Activated T-cell treated with anti-CD3 and anti-CD28 coated beads, Interleukin-2, amount 50 U/mL, for 72 hours (primary cell): ENCODE results near the gene NPTXR. TPM values are rescaled to one million over a fixed set of nuclear protein-coding genes. Genes with fewer than 3 reads are reported as not detected.

Source experiments
- ATAC-seq, 2 donors: fragments of 150-1000 bp; cut with Tn5 transposase; replicated peaks in 1 of 2; 2 replicates each; pipeline ENCODE4 v1.10.0; 2021; ENCODE audit warnings: moderate library complexity in 2 of 2, mild to moderate bottlenecking in 1 of 2
- DNase-seq, 2 donors: peaks; one replicate each; pipeline ENCODE4 v3.0.0; 2021 to 2022; ENCODE audit warnings: mixed read lengths in 1 of 2
- H3K27ac Mint-ChIP-seq: one replicate; pipeline ENCODE4 v1.8.0; 2022; ENCODE audit warnings: mild to moderate bottlenecking, moderate library complexity, mixed read lengths
- H3K27me3 Mint-ChIP-seq: one replicate; pipeline ENCODE4 v1.8.0; 2022; ENCODE audit warnings: low read depth, mixed read lengths
- H3K36me3 Mint-ChIP-seq, 2 donors: one replicate each; pipeline ENCODE4 v1.8.0; 2022; ENCODE audit warnings: mixed read lengths in 2 of 2, mild to moderate bottlenecking in 1 of 2; ENCODE audit not compliant: insufficient read depth in 2 of 2
- H3K4me1 Mint-ChIP-seq: one replicate; pipeline ENCODE4 v1.8.0; 2022; ENCODE audit warnings: low read depth, mixed read lengths
- H3K4me3 Mint-ChIP-seq, 2 donors: one replicate each; pipeline ENCODE4 v1.8.0; 2022; ENCODE audit warnings: mild to moderate bottlenecking in 2 of 2, mixed read lengths in 2 of 2, moderate library complexity in 2 of 2
- H3K9me3 Mint-ChIP-seq, 2 donors: one replicate each; pipeline ENCODE4 v1.8.0; 2022; ENCODE audit warnings: mixed read lengths in 2 of 2
- total RNA-seq, 2 donors: library from RNA; stranded (reverse); gene quantifications; one replicate each; pipeline ENCODE4 v1.2.3, GENCODE V29; 2022

Gene NPTXR
- total RNA-seq, 2 donors from 2014 or later = 6.3 to 6.4 TPM

- no peak overlapping the region for H3K27ac Mint-ChIP-seq
- ATAC-seq = no peak
- peaks cover 42% of the 10 kb centered on the region for H3K4me1 Mint-ChIP-seq
- H3K4me3 Mint-ChIP-seq = no peak overlapping the region
- H3K9me3 Mint-ChIP-seq = no peaks in the 10 kb centered on the region
- H3K27me3 Mint-ChIP-seq = no peaks in the 10 kb centered on the region
- H3K36me3 Mint-ChIP-seq = peaks cover 6 to 26% of the 10 kb centered on the region in 2 donors
- DNase-seq = no peak
These were observed 22.7 kb upstream of the NPTXR start for GRCh38 chr22:38866399-38867123.

DNA sequence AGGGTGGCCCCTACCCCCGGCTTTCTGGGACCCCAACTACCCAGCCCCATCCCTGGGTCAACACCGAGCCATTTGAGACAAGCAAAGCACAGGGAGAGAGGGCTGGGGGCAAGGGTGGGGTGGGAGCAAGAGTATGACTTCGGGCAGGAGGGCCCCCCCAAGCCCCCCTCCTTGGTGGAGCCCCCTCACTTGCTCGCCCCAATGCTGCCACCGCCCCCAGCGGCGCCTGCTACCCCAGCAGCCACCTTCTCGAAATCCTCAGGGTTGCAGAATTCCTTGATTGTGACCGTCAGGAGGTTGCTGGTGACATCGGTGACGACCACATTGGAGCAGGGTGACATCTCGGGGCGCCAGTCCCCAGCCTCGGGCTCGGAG, 22.2 kb upstream of the NPTXR start:
- H3K27ac Mint-ChIP-seq = no peak overlapping the region
- peaks cover 6 to 26% of the 10 kb centered on the region in 2 donors for H3K36me3 Mint-ChIP-seq
- H3K4me1 Mint-ChIP-seq = peaks cover 42% of the 10 kb centered on the region
- no peak overlapping the region for H3K4me3 Mint-ChIP-seq
- DNase-seq = no peak
- H3K27me3 Mint-ChIP-seq = no peaks in the 10 kb centered on the region
- no peaks in the 10 kb centered on the region for H3K9me3 Mint-ChIP-seq
- ATAC-seq = no peak

DNA sequence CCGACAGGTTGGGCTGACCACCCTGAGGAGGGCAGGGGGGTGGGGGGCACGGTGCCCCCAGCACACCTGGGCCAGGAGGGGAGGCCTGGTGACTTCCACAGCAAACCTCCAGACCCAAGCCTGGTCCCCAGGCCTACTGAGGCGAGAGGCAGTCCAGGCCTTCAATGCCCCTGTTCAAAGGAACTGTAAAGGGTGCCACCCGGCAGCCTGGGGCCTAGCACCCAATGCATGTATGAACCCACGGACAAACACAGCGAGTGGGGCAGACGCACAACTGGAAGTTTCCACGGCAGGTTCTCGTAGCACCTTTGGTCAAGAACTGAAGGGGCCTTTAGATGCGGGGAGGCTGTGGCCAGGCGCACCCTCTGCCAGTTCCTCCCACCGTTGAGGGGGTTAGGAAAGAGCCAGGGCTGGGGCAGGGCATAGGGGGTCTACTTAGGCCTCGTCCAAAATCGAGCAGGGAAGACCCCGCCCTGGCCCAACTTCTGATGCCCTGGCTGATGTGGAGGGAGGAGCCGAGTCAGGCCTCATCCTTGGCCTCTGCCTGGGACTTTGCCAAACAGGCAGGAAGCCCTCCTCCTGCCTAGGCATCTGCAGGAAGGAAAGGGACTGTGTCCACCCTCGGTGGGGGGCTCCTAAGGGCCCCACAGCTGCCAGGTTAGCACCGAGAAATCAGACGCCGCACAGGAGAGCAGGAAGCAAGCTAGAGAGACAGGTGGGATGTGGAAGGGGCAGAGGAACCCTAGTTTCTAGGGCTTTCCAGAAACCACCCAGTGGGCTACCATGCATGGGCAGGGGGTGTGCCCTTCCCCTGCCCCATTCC, 21.6 kb upstream of the NPTXR start:
- H3K9me3 Mint-ChIP-seq = no peaks in the 10 kb centered on the region
- H3K4me3 Mint-ChIP-seq = no peak overlapping the region
- no peak overlapping the region for H3K27ac Mint-ChIP-seq
- no peaks in the 10 kb centered on the region for H3K27me3 Mint-ChIP-seq
- ATAC-seq = no peak
- DNase-seq = no peak
- H3K4me1 Mint-ChIP-seq = peaks cover 36% of the 10 kb centered on the region
- H3K36me3 Mint-ChIP-seq = peaks cover 6 to 21% of the 10 kb centered on the region in 2 donors

- DNase-seq (no peak), ATAC-seq (no peak)
- Mint-ChIP-seq H3K9me3 (no peaks in the 10 kb centered on the region), H3K4me1 (peaks cover 28% of the 10 kb centered on the region), H3K27ac (peak overlapping the region; percentile 11), H3K36me3 (peaks cover 3 to 14% of the 10 kb centered on the region in 2 donors), H3K4me3 (no peak overlapping the region), H3K27me3 (no peaks in the 10 kb centered on the region)
These were observed 20.7 kb upstream of the NPTXR start for GRCh38 chr22:38864361-38865191.

DNA sequence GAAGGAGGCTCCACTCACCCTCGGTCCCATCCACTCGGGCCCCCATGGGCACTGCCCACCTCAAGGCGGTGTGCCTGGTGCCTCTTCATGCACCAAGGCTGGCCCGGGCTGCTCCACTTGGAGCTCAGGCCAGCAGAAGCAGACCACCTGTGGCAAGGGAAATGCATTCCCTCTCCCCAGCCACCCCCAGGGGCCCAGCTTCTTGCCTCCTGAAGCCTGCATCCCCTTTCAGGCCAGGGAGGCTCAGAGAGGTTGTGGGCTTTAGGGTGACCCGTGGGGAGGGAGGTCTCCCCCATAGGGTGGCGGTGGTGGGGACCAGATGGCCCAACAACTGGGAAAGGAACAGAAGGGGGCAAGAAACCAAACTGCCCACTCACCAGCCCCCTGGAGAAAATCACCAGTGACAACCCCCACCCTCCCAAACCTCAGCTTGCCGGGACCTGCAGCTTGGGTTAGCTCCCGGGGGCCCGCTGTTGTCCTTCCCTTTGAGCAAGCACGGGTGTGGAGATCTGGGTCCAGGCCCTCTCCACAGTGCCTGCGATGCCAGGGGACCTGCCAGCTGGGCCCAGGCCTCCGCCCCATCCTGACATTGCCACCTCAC, 19.8 kb upstream of the NPTXR start:
- Mint-ChIP-seq H3K4me3 (no peak overlapping the region), H3K9me3 (no peaks in the 10 kb centered on the region), H3K27me3 (no peaks in the 10 kb centered on the region), H3K4me1 (peaks cover 18% of the 10 kb centered on the region), H3K27ac (no peak overlapping the region), H3K36me3 (peaks cover 3 to 10% of the 10 kb centered on the region in 2 donors)
- no peak for DNase-seq
- ATAC-seq = no peak

- Mint-ChIP-seq H3K36me3 (peaks cover 0 to 6% of the 10 kb centered on the region in 2 donors), H3K4me1 (peaks cover 10% of the 10 kb centered on the region), H3K27ac (peak overlapping the region; percentile 57), H3K4me3 (no peak overlapping the region), H3K27me3 (no peaks in the 10 kb centered on the region), H3K9me3 (no peaks in the 10 kb centered on the region)
- peak in 1 of 2 donors; percentile 10 for ATAC-seq
- no peak for DNase-seq
These were observed 18.8 kb upstream of the NPTXR start for GRCh38 chr22:38862375-38863329.

- DNase-seq (no peak), ATAC-seq (no peak)
- Mint-ChIP-seq H3K27me3 (no peaks in the 10 kb centered on the region), H3K4me3 (no peak overlapping the region), H3K9me3 (no peaks in the 10 kb centered on the region), H3K27ac (no peak overlapping the region), H3K4me1 (peaks cover 6% of the 10 kb centered on the region), H3K36me3 (peaks cover 0 to 6% of the 10 kb centered on the region in 2 donors)
These were observed 18.1 kb upstream of the NPTXR start for GRCh38 chr22:38861927-38862326.

DNA sequence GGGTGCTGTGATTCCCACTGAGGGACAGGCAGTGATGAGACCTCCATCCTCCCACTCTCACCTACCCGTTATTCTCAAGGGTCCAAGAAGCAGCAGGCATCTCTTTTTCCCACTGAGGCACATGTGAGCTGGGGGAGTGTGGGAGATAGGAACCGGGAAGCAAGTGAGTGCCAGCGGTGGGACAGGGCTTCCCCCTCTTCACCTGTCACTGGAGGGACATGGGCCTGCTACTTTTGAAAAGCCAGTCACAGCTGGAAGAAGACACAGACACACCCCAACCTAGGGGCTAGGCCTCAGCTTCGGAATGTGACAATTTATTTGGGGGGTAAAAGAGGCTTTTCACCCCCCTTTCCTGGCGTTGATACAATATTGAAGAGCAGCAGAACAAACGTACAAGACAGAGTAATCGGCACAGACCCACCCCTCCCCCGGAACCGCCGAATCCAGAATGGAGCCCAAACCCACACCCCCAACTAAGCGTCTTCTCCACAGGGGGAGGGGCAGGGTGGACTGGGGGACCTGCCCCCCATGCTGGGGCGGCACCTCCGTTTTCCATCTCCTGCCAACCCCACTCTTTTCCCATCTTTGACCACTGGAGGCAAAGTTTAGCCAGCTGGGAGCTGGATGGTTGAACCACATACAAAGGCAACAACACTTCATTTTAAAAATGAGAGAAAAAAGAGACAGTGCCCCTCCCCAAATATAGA, 17.5 kb upstream of the NPTXR start:
- peaks cover 0 to 6% of the 10 kb centered on the region in 2 donors for H3K36me3 Mint-ChIP-seq
- peaks cover 6% of the 10 kb centered on the region for H3K4me1 Mint-ChIP-seq
- no peak for ATAC-seq
- no peak for DNase-seq
- no peaks in the 10 kb centered on the region for H3K27me3 Mint-ChIP-seq
- H3K9me3 Mint-ChIP-seq = no peaks in the 10 kb centered on the region
- no peak overlapping the region for H3K27ac Mint-ChIP-seq
- no peak overlapping the region for H3K4me3 Mint-ChIP-seq

- Mint-ChIP-seq H3K36me3 (peaks cover 0 to 4% of the 10 kb centered on the region in 2 donors), H3K4me1 (peaks cover 6% of the 10 kb centered on the region), H3K27me3 (no peaks in the 10 kb centered on the region), H3K4me3 (no peak overlapping the region), H3K9me3 (no peaks in the 10 kb centered on the region), H3K27ac (no peak overlapping the region)
- DNase-seq (no peak), ATAC-seq (peak in 1 of 2 donors; percentile 25)
These were observed 16.7 kb upstream of the NPTXR start for GRCh38 chr22:38860283-38861169.

GRCh38 chr22:38859581-38860282, 15.9 kb upstream of the NPTXR start:
- Mint-ChIP-seq H3K4me3 (no peak overlapping the region), H3K9me3 (no peaks in the 10 kb centered on the region), H3K36me3 (peaks cover 0 to 3% of the 10 kb centered on the region in 2 donors), H3K27ac (peak overlapping the region; percentile 1), H3K27me3 (no peaks in the 10 kb centered on the region), H3K4me1 (peaks cover 6% of the 10 kb centered on the region)
- DNase-seq = no peak
- ATAC-seq = peak; percentile 14 to 21
